ENCODE measurements around the gene HJURP.
A peak's percentile ranks its signal among the peaks of the same experiment; 100 is the strongest.

The HJURP gene

GRCh38 chr2:233865838-233866237, 11.5 kb upstream of the HJURP start:
- Histone ChIP-seq H3K4me3 (ENCODE audit: severe bottlenecking) (no peak overlapping the region), H3K36me3 (ENCODE audit: low read depth) (peaks cover 35% of the 10 kb centered on the region), H3K27me3 (ENCODE audit: insufficient read depth, poor library complexity, severe bottlenecking) (no peaks in the 10 kb centered on the region), H3K27ac (ENCODE audit: poor library complexity, severe bottlenecking) (no peak overlapping the region), H3K9me3 (ENCODE audit: severe bottlenecking) (peaks cover 3% of the 10 kb centered on the region), H3K4me1 (ENCODE audit: insufficient read depth, poor library complexity, severe bottlenecking) (peaks cover 3% of the 10 kb centered on the region)
- no peak for ATAC-seq (ENCODE audit: low read depth)
- TF ChIP-seq, protein P1, sequence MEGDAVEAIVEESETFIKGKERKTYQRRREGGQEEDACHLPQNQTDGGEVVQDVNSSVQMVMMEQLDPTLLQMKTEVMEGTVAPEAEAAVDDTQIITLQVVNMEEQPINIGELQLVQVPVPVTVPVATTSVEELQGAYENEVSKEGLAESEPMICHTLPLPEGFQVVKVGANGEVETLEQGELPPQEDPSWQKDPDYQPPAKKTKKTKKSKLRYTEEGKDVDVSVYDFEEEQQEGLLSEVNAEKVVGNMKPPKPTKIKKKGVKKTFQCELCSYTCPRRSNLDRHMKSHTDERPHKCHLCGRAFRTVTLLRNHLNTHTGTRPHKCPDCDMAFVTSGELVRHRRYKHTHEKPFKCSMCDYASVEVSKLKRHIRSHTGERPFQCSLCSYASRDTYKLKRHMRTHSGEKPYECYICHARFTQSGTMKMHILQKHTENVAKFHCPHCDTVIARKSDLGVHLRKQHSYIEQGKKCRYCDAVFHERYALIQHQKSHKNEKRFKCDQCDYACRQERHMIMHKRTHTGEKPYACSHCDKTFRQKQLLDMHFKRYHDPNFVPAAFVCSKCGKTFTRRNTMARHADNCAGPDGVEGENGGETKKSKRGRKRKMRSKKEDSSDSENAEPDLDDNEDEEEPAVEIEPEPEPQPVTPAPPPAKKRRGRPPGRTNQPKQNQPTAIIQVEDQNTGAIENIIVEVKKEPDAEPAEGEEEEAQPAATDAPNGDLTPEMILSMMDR (IDR thresholded peaks at IDR 0.05; ENCODE audit: poor library complexity, severe bottlenecking) = peak; percentile 6
- no peak for DNase-seq (ENCODE audit: low spot score)

DNA sequence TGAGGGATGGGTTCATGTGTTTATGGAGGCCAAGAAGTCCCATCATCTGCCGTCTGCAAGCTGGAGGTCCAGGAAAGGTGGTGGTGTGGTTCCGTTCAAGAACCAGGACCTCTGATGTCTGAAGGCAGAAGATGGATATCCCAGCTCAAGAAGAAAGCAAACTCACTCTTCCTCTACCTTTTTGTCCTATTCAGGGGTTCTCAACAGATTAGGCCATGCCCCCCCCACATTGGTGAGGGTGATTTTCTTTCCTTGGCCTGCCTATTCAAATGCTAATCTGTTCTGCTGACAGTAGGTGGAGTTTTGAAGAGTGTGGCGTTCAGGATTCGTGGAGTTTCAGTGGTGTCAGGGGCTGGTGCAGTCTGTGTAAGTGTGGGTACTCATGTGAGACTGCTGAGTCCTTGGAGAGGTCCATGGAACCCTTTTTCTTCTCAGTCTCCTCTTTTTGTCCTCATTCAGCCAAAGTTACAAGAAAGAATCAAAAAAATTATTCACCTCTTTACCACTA, 8.0 kb upstream of the HJURP start:
- DNase-seq (ENCODE audit: low spot score) (no peak), ATAC-seq (ENCODE audit: low read depth) (no peak)
- no peak overlapping the region for H3K4me3 ChIP-seq (ENCODE audit: severe bottlenecking)
- no peaks in the 10 kb centered on the region for H3K27me3 ChIP-seq (ENCODE audit: insufficient read depth, poor library complexity, severe bottlenecking)
- no peak overlapping the region for H3K27ac ChIP-seq (ENCODE audit: poor library complexity, severe bottlenecking)
- peaks cover 31% of the 10 kb centered on the region for H3K36me3 ChIP-seq (ENCODE audit: low read depth)
- H3K9me3 ChIP-seq (ENCODE audit: severe bottlenecking) = no peaks in the 10 kb centered on the region
- TF ChIP-seq, protein P1 (IDR thresholded peaks at IDR 0.05; ENCODE audit: poor library complexity, severe bottlenecking) = no peak
- no peaks in the 10 kb centered on the region for H3K4me1 ChIP-seq (ENCODE audit: insufficient read depth, poor library complexity, severe bottlenecking)

DNA sequence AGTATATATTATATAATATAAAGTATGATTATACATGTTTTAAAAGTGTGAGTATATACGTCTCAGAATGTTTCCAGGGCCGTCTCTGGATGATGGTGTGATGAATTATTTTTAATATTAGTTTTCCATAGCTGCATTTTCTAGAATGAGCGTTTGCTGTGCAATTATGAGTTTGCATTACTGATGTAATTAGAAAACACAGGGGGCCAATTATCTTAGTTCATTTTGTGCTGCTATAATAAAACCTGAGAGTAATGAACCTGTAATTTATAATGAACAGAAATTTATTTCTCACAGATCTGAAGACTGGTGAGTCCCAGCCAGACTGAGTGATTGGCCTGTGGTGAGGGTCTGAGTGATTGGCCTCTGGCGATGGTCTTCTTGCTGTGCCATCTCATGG, 4.0 kb upstream of the HJURP start:
- no peak overlapping the region for H3K4me3 ChIP-seq (ENCODE audit: severe bottlenecking)
- no peaks in the 10 kb centered on the region for H3K27me3 ChIP-seq (ENCODE audit: insufficient read depth, poor library complexity, severe bottlenecking)
- DNase-seq (ENCODE audit: low spot score) (no peak), ATAC-seq (ENCODE audit: low read depth) (no peak)
- H3K36me3 ChIP-seq (ENCODE audit: low read depth) = peaks cover 4% of the 10 kb centered on the region
- H3K27ac ChIP-seq (ENCODE audit: poor library complexity, severe bottlenecking) = no peak overlapping the region
- H3K9me3 ChIP-seq (ENCODE audit: severe bottlenecking) = no peaks in the 10 kb centered on the region
- H3K4me1 ChIP-seq (ENCODE audit: insufficient read depth, poor library complexity, severe bottlenecking) = no peaks in the 10 kb centered on the region
- TF ChIP-seq, protein P1 (IDR thresholded peaks at IDR 0.05; ENCODE audit: poor library complexity, severe bottlenecking) = no peak

DNA sequence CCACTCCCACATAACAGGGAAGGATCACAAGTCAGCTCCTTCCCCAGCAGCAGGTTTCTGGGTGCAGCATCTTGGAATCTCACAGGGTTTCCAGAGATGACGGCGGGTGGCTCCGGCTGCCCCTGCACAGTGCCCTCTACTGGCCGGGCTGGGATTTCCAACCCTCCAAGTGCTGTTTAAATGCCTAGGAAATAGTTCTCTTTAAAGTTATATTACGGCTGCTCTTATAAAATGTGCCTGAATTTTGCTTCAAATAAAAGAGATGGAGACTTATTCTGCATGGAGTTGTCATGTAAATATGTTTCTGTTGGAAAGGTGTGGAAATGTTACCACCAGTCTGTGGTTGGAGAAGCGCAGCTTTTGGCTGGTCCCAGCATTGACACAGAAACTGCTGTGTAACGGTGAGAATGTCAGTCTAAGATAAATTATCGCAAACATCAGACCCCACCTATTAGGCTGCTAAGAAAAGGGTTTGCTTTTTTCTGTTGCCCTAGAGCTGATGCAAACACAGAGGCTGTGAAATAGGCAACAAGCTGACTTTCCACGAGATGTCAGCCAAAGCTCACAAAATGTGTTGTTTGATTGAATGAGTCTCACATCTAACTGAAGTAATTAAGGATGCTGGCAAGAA, 3.3 kb upstream of the HJURP start:
- Histone ChIP-seq H3K36me3 (ENCODE audit: low read depth) (peaks cover 11% of the 10 kb centered on the region), H3K4me3 (ENCODE audit: severe bottlenecking) (no peak overlapping the region), H3K27me3 (ENCODE audit: insufficient read depth, poor library complexity, severe bottlenecking) (no peaks in the 10 kb centered on the region), H3K9me3 (ENCODE audit: severe bottlenecking) (no peaks in the 10 kb centered on the region), H3K4me1 (ENCODE audit: insufficient read depth, poor library complexity, severe bottlenecking) (peaks cover 5% of the 10 kb centered on the region), H3K27ac (ENCODE audit: poor library complexity, severe bottlenecking) (no peak overlapping the region)
- no peak for ATAC-seq (ENCODE audit: low read depth)
- TF ChIP-seq, protein P1 (IDR thresholded peaks at IDR 0.05; ENCODE audit: poor library complexity, severe bottlenecking) = peak; percentile 71
- DNase-seq (ENCODE audit: low spot score) = no peak

DNA sequence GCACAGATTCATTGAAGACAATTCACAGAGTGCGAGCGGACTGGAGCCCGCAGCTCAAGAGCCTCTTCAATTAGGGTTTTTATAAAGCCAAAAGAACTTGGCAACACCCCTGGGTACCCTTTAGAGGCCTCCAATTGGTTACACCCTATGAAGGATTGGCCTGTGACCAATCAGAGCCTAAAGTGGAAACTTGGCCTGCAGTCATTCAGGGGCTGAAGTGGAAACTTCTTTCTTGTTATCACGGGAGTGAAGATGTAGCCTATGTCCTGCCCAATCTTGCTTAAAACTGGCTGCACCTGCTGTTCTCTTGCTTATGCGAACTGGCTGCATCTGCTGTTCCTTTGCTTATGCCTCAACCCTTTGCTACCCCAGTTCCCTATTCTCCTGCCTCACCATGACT, 1.8 kb upstream of the HJURP start:
- no peak for ATAC-seq (ENCODE audit: low read depth)

More for the DNA sequence above, 1.8 kb upstream of the HJURP start:
- Histone ChIP-seq H3K27me3 (ENCODE audit: insufficient read depth, poor library complexity, severe bottlenecking) (no peaks in the 10 kb centered on the region), H3K27ac (ENCODE audit: poor library complexity, severe bottlenecking) (no peak overlapping the region), H3K4me1 (ENCODE audit: insufficient read depth, poor library complexity, severe bottlenecking) (peaks cover 14% of the 10 kb centered on the region), H3K36me3 (ENCODE audit: low read depth) (peaks cover 25% of the 10 kb centered on the region), H3K9me3 (ENCODE audit: severe bottlenecking) (no peaks in the 10 kb centered on the region), H3K4me3 (ENCODE audit: severe bottlenecking) (no peak overlapping the region)
- DNase-seq (ENCODE audit: low spot score) = no peak
- TF ChIP-seq, protein P1 (IDR thresholded peaks at IDR 0.05; ENCODE audit: poor library complexity, severe bottlenecking) = no peak
